Activated CD8-positive, alpha-beta T cell treated with anti-CD3 and anti-CD28 coated beads, Interleukin-2, amount 10 ng/mL, durations not matched to agents 7 days and 5 days (primary cell): ENCODE results near the gene RNASEH1. TPM values are rescaled to one million over a fixed set of nuclear protein-coding genes. Genes with fewer than 3 reads are reported as not detected.
A peak's percentile ranks its signal among the peaks of the same experiment; 100 is the strongest.
"Not testable (repeated sequence)": the region's sequence is repeated elsewhere in the genome, so short reads cannot be mapped to it uniquely, and the experiment has no call there.

Experiments
- ATAC-seq: fragments of 150-1000 bp; cut with Tn5 transposase; one replicate; pipeline ENCODE4 v1.10.0; 2021; ENCODE audit warnings: moderate library complexity
- CTCF ChIA-PET: fragments of 350-600 bp; sonication (Branson Sonifier 250); formaldehyde crosslinking; loops from one replicate; lab custom pipeline; 2021; ENCODE audit warnings: antibody characterized with exemption; lab: Charles Lee
- POLR2A ChIA-PET: fragments of 350-600 bp; sonication (Branson Sonifier 250); formaldehyde crosslinking; loops from one replicate; lab custom pipeline; 2021; ENCODE audit warnings: antibody characterized with exemption; lab: Charles Lee
- DNase-seq: peaks from one replicate; pipeline ENCODE4 v3.0.0-alpha.2; 2020
- H3K27ac Mint-ChIP-seq: one replicate; pipeline ENCODE4 v1.8.0; 2021; ENCODE audit warnings: mild to moderate bottlenecking, mixed read lengths
- H3K27me3 Mint-ChIP-seq: one replicate; pipeline ENCODE4 v1.8.0; 2021; ENCODE audit warnings: low read depth, mixed read lengths
- H3K36me3 Mint-ChIP-seq: one replicate; pipeline ENCODE4 v1.8.0; 2021; ENCODE audit warnings: low read depth, mixed read lengths
- H3K4me1 Mint-ChIP-seq: one replicate; pipeline ENCODE4 v1.8.0; 2021; ENCODE audit warnings: low read depth, mixed read lengths
- H3K4me3 Mint-ChIP-seq: one replicate; pipeline ENCODE4 v1.8.0; 2021; ENCODE audit warnings: mild to moderate bottlenecking, mixed read lengths
- H3K9me3 Mint-ChIP-seq: one replicate; pipeline ENCODE4 v1.8.0; 2022; ENCODE audit warnings: mixed read lengths; ENCODE audit not compliant: insufficient read depth
- total RNA-seq, 2 experiments: library from RNA; stranded (reverse); gene quantifications; one replicate each; pipeline ENCODE4 v1.2.3, GENCODE V29; 2021

The RNASEH1 gene
- total RNA-seq, 2 experiments from 2014 or later: 27.1 to 28.9 TPM

DNA sequence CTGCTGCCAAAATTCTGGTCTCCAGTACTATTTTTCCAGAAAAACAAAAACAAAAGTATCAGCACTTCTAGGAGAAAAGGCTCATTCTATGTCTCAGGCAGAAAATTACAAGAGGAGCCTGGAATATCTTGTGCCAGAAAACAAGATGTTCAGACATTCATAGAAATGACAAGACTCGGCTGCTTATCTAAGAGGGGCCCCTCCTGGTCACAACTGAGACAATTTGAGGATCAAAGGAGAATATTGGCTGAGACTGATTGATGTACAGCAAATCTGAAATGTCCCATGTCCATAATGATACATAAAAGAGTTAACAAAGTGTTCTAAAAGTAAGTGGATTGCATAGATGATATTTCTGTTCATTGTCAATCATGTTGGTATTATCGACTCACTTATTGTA lies 14.5 kb upstream of the RNASEH1 start:
- no peak for ATAC-seq

DNA sequence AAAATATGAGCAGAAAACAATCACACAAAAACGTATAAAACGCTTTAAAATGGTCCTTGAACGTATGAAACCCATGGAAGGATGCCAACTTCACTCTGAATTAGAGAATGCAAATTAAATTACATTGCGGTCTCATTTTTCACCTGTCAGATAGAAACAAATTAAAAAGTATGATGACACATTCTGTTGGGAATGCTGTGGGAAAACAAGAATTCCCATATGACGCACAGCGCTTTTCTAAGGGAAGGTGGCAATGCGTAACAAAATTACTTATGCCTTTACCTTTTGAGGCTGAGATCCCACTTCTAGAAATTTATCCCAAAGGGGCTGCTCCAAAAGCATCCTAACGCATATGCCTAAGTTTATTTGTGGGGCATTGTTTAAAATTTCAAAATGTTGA lies 13.2 kb upstream of the RNASEH1 start:
- Mint-ChIP-seq H3K4me1 (peaks cover 14% of the 10 kb centered on the region), H3K4me3 (no peak overlapping the region), H3K27me3 (no peaks in the 10 kb centered on the region), H3K36me3 (peaks cover 9% of the 10 kb centered on the region), H3K9me3 (no peaks in the 10 kb centered on the region), H3K27ac (no peak overlapping the region)
- CTCF ChIA-PET: no interaction called here
- ATAC-seq (no peak), DNase-seq (no peak)
- POLR2A ChIA-PET: no interaction called here

More for the DNA sequence above, 14.5 kb upstream of the RNASEH1 start:
- no peaks in the 10 kb centered on the region for H3K9me3 Mint-ChIP-seq
- H3K27me3 Mint-ChIP-seq: no peaks in the 10 kb centered on the region
- CTCF ChIA-PET: no interaction called here
- POLR2A ChIA-PET: no interaction called here
- peaks cover 18% of the 10 kb centered on the region for H3K36me3 Mint-ChIP-seq
- DNase-seq: no peak
- no peak overlapping the region for H3K4me3 Mint-ChIP-seq
- peaks cover 24% of the 10 kb centered on the region for H3K4me1 Mint-ChIP-seq
- H3K27ac Mint-ChIP-seq: no peak overlapping the region

DNA sequence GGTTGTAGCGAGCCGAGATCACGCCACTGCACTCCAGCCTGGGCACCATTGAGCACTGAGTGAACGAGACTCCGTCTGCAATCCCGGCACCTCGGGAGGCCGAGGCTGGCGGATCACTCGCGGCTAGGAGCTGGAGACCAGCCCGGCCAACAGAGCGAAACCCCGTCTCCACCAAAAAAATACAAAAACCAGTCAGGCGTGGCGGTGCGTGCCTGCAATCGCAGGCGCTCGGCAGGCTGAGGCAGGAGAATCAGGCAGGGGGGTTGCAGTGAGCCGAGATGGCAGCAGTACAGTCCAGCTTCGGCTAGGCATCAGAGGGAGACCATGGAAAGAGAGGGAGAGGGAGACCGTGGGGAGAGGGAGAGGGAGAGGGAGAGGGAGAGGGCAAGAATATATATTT lies 11.5 kb upstream of the RNASEH1 start:
- ATAC-seq, H3K27me3 Mint-ChIP-seq, DNase-seq, H3K4me1 Mint-ChIP-seq, H3K27ac Mint-ChIP-seq, H3K9me3 Mint-ChIP-seq, CTCF ChIA-PET, H3K4me3 Mint-ChIP-seq, H3K36me3 Mint-ChIP-seq, POLR2A ChIA-PET: not testable (repeated sequence)

DNA sequence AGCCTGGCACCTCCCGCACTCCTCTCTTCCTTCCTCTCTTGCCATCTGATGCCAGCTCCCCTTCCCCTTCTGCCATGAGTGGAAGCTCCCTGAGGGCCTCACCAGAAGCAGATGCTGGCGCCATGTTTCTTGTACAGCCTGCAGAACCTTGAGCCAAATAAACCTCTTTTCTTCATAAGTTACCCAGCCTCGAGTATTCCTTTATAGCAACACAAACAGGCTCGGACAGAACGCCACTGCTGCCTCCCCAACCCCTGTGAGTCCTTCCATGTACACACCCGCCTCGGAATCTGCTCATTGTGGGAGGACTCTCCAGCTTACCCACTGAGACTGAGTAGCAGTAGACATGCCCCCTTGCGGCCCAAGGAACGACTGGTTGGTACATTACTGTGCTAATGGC lies 8.7 kb upstream of the RNASEH1 start:
- H3K4me3 Mint-ChIP-seq: no peak overlapping the region
- no peaks in the 10 kb centered on the region for H3K27me3 Mint-ChIP-seq

DNA sequence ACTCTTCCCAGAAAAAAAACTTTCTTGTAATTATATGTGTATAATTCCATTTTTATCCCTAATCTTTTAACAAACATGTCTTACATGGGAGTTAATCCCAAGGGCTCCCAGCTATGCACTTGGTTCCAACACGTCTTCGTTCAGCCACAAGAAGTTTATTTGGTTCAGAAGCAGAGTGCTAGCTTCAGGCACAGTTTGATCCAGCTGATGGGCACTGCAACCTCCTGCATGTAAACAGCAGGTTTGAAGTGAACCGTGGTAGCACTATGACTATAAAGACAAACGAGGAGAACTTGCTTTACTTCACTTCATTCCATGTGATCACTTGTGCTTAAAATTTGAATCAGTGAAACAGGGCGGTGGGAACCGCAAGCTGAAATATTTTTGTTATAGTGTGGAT lies 7.0 kb upstream of the RNASEH1 start:
- Mint-ChIP-seq H3K36me3 (peaks cover 9% of the 10 kb centered on the region), H3K27me3 (no peaks in the 10 kb centered on the region), H3K4me1 (peaks cover 20% of the 10 kb centered on the region), H3K9me3 (no peaks in the 10 kb centered on the region), H3K4me3 (no peak overlapping the region), H3K27ac (no peak overlapping the region)
- ATAC-seq (no peak), DNase-seq (no peak)
- ChIA-PET CTCF (no interaction called here), POLR2A (interaction anchor here (1.2 kb wide), 1 partner anchor 9 kb away, joined by 7 read pairs; the partner anchor contains the start of gene RPS7)

More for the DNA sequence above, 8.7 kb upstream of the RNASEH1 start:
- Mint-ChIP-seq H3K4me1 (peaks cover 18% of the 10 kb centered on the region), H3K27ac (no peak overlapping the region), H3K9me3 (no peaks in the 10 kb centered on the region), H3K36me3 (peaks cover 3% of the 10 kb centered on the region)
- POLR2A ChIA-PET: no interaction called here
- ATAC-seq (no peak), DNase-seq (no peak)
- CTCF ChIA-PET: no interaction called here

DNA sequence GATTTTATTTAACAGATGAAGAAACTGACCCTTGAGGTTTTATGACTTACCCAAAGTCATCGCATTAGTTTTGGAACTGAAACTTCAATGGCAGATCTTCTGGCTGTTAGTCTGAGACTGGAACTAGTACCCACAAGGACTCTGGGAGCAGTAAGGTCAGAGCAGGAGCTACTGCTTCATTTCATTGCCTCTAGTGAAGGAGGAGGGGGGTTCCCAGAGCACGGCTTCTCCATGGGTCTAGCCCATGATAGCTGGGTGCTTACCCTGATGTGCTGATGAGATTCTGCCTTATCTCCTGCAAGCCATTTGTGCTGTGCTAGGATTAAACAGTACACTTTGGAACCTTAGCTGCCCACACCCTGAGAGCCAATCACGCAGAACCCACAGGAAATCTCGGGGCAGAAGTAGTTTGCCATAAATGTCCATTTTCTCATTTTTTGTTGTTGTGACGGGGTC lies 5.4 kb upstream of the RNASEH1 start:
- Mint-ChIP-seq H3K27ac (no peak overlapping the region), H3K4me1 (peaks cover 28% of the 10 kb centered on the region), H3K4me3 (no peak overlapping the region), H3K27me3 (no peaks in the 10 kb centered on the region), H3K9me3 (no peaks in the 10 kb centered on the region), H3K36me3 (peaks cover 12% of the 10 kb centered on the region)
- ChIA-PET CTCF (no interaction called here), POLR2A (no interaction called here)
- ATAC-seq (no peak), DNase-seq (no peak)

DNA sequence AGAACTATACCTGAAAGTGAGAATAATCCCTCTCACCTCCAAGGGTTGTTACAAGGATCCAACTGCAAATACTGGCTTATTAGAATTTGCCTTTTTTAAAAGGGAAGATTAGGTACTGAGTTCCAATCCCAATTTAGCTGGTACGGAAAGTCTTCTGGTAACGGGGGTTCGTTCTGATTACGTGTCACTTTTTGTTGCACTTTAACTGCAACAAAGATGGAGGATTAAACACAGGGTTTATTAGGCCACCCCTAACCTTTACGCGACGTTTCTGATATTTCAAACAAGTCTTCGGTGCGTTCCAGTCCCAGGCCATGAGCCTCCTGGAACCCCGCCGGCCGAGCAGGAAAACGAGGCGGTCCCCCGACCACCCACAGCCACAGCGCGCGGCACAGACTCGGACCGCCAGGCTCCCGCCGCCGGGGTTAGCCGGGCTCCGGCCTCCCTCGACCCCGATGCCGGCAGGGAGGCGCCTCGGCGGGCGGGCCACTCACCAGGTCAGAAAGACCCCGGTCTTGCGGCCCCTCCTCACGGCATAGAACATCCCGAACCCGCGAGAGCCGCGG lies 411 bp downstream of the RNASEH1 start:
- Mint-ChIP-seq H3K27me3 (no peaks in the 10 kb centered on the region), H3K9me3 (no peaks in the 10 kb centered on the region), H3K4me3 (peak overlapping the region; percentile 89), H3K36me3 (peaks cover 42% of the 10 kb centered on the region), H3K4me1 (peaks cover 38% of the 10 kb centered on the region), H3K27ac (peak overlapping the region; percentile 97)
- DNase-seq (no peak), ATAC-seq (peak; percentile 45)
- ChIA-PET POLR2A (interaction anchor here (0.6 to 3.0 kb wide), 12 partner anchors 15 to 182 kb away, joined by 3 to 47 read pairs (median 5); partner anchors contain the start of genes ADI1, EIPR1 and RPS7), CTCF (interaction anchor here (0.8 to 1.5 kb wide), 3 partner anchors 18 to 96 kb away, joined by 3 to 4 read pairs (median 4); no protein-coding TSS in a partner anchor)

DNA sequence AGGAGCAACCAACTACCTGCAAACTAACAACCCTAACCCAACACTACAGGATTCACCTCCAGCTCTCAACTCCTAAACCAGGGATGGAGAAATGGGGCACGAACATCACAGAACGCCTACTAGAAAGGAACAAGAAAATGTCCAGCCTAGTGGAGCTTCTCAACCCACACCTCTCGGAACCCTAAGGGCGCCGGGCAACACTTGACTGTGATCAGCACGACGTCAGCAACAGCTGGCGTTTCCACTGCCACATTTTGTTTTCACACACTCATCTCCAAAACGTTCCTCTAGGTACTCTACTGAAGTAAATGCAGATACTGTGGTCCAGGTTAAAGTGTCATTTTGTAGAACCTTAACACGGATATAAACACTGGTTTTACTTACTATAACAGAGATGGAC lies 4.2 kb downstream of the RNASEH1 start:
- ChIA-PET POLR2A (interaction anchor here (0.9 to 1.9 kb wide), 2 partner anchors 22 to 35 kb away, joined by 3 to 4 read pairs; no protein-coding TSS in a partner anchor), CTCF (interaction anchor here (1.6 kb wide), 1 partner anchor 98 kb away, joined by 5 read pairs; no protein-coding TSS in a partner anchor)
- DNase-seq (no peak), ATAC-seq (no peak)
- Mint-ChIP-seq H3K9me3 (no peaks in the 10 kb centered on the region), H3K27me3 (no peaks in the 10 kb centered on the region), H3K36me3 (peaks cover 63% of the 10 kb centered on the region), H3K27ac (no peak overlapping the region), H3K4me3 (no peak overlapping the region), H3K4me1 (peaks cover 25% of the 10 kb centered on the region)

DNA sequence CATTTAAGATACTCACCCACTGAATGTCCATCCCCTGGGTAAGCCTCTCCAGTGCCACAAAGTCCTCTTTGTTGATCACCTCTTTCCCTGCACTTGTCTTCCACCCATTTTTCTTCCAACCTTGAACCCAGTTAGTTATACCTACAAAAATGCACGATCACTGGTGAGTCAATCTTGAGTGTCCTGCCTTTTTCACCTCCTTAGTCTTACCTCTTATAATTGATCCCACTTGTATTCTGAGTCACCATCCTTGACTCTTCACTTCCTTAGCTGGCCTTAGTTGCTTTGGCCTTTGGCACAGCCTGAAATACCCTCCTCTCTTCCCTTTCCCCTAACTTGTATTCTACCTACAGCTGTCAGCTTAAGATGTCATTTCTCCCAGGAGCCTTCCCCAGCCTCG lies 10.2 kb downstream of the RNASEH1 start:
- no peak for ATAC-seq
- H3K27ac Mint-ChIP-seq: no peak overlapping the region

DNA sequence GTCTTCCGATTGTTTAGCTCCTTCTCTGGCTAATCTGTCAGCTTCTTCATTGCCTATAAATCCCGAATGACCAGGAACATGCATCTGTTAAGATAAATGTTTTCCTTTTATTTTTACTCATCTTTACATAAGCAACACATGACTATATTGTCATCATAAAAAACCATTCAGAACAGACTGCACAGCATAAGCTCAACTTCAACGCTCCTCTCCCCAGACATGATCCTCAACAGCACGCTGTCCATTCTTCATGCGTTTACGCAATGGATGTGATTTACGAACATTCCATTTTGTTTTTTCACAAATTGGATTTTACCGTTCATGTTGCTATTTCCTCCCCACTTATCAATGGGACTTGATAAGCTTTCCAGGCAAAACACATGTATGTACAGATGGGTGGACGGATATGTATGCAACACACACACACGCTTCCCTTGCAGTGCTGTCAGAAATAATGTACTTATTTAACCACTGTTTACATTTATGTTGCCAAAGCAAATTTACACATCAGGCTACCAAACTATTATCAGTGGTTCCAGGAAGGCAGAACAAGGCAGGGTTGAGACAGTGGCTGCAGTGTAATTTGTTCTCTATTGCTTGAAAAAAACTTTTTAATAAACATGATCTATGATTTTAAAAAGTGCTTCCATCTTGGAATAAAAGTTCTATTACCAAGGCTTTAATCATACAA lies 12.2 kb downstream of the RNASEH1 start:
- ChIA-PET CTCF (interaction anchor here (1.2 kb wide), 1 partner anchor 10 kb away, joined by 4 read pairs; no protein-coding TSS in a partner anchor), POLR2A (interaction anchor here (1.0 kb wide), 1 partner anchor 13 kb away, joined by 3 read pairs; no protein-coding TSS in a partner anchor)
- no peak overlapping the region for H3K27ac Mint-ChIP-seq
- ATAC-seq (no peak), DNase-seq (no peak)
- no peaks in the 10 kb centered on the region for H3K27me3 Mint-ChIP-seq
- no peaks in the 10 kb centered on the region for H3K4me1 Mint-ChIP-seq
- H3K36me3 Mint-ChIP-seq: peaks cover 78% of the 10 kb centered on the region
- H3K9me3 Mint-ChIP-seq: no peaks in the 10 kb centered on the region
- no peak overlapping the region for H3K4me3 Mint-ChIP-seq

More for the DNA sequence above, 10.2 kb downstream of the RNASEH1 start:
- Mint-ChIP-seq H3K4me1 (no peaks in the 10 kb centered on the region), H3K9me3 (no peaks in the 10 kb centered on the region), H3K27me3 (no peaks in the 10 kb centered on the region), H3K4me3 (no peak overlapping the region), H3K36me3 (peaks cover 79% of the 10 kb centered on the region)
- DNase-seq: no peak
- POLR2A ChIA-PET: no interaction called here
- CTCF ChIA-PET: no interaction called here

DNA sequence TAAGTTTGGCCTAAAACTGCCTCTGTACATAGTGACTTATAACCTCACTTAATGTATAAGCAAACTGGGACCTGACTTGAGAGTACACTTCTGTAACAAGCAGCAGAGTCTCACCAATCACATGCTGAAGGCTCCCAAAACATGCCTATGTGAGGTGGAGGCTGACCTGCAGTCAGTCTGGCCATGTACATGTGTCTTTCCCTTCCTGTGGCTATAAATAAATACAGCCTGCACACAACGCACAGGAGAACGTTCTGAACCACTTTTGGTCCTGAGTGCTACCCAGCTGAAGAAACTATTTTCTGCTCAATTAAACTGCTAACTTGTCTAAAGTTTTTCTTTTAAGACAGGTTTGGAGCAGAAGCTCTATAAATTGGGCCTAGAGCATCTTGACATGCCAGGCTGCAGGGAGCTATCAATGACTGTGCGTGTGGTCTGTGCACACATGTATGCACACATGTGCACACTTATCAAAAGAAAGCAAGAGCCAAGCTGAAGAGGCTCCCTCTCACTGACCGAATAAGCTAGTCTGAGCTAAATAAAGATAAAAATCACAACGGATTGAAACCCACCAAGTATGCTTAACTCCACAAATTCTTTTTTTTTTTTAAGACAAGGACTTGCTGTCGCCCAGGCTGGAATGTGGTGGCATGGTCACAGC lies 15.0 kb downstream of the RNASEH1 start:
- Mint-ChIP-seq H3K4me3 (no peak overlapping the region), H3K4me1 (no peaks in the 10 kb centered on the region), H3K36me3 (peaks cover 58% of the 10 kb centered on the region), H3K9me3 (no peaks in the 10 kb centered on the region), H3K27me3 (no peaks in the 10 kb centered on the region), H3K27ac (no peak overlapping the region)
- ChIA-PET CTCF (interaction anchor here (1.0 kb wide), 1 partner anchor 31 kb away, joined by 3 read pairs; no protein-coding TSS in a partner anchor), POLR2A (interaction anchor here (1.2 kb wide), 1 partner anchor 15 kb away, joined by 5 read pairs; the partner anchor contains the start of gene RNASEH1)
- no peak for ATAC-seq
- no peak for DNase-seq
